HG02571 (cell line): ENCODE results near the gene LIN7C.
"Not testable (repeated sequence)": the region's sequence is repeated elsewhere in the genome, so short reads cannot be mapped to it uniquely, and the experiment has no call there.

Experiments used
- ATAC-seq: cut with Tn5 transposase; IDR thresholded peaks from one replicate; pipeline ENCODE4 v1.9.1; 2021; ENCODE audit warnings: mild to moderate bottlenecking, moderate library complexity; ENCODE audit not compliant: unreplicated experiment

Gene LIN7C

DNA sequence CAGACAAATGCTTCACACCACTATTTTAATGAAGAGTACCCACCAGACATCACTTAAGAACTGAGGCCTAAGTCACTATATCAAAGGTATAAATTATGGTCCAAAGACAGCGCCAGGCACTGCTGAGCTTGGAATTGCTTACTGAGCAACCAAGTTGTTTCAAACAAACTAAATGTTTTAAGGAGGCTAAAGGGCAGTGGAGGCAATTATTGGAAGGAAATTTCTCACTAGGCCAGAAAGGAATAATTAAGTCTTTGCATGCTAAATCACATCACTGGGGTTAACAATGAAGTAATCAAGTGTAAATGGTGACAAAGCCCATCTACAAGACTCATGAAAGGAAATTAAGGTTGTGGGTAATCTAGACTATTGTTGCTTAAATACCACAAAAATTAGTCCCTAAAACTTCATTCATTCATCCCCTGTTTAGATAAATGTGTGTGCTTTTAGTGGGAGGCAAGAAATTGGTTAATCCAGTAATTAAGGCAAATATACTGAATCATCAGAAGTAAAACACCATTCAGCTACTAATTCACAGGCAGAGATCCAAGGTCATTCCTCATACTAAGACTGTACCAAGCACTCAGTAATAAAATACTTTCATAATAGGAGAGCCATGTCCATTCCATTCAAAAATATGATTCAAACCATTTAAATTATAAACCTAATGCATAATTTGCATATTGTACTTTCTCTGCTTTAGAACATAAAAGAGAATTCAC lies 55.2 kb downstream of the LIN7C start:
- no peak for ATAC-seq

GRCh38 chr11:27448184-27448540 lies 58.4 kb downstream of the LIN7C start:
- not testable (repeated sequence) for ATAC-seq

- no peak for ATAC-seq
Observed at GRCh38 chr11:27447288-27448183, 59.0 kb downstream of the LIN7C start.

GRCh38 chr11:27445625-27446024 lies 60.9 kb downstream of the LIN7C start:
- ATAC-seq: no peak

GRCh38 chr11:27444801-27445215 lies 61.8 kb downstream of the LIN7C start:
- ATAC-seq: no peak
